ENCODE results near the gene NAE1. TPM values are rescaled to one million over a fixed set of nuclear protein-coding genes. Genes with fewer than 3 reads are reported as not detected.
"Not testable (repeated sequence)": the region's sequence is repeated elsewhere in the genome, so short reads cannot be mapped to it uniquely, and the experiment has no call there.

NAE1 gene
- polyA plus RNA-seq, 10 donors = 36.1 to 56.3 (median 44.6) TPM

DNA sequence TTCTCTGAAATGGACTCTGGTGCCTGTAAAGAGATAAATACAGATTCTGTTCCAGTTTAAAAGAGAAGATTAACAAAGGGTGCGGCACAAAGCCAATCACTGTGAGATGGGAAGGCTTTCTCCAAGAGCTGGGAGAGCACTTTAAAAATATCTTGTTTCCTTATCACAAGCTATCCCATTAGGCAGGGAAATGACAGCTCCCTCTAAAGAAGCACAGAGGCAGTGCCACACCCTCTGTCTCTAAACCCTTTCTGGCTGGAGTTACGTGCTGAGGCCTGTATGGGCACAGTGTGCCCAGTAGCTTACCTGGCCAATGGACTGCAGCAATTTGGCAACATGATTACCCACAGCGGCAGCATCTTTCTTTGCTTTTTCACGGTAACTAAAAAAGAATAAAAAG, 20.4 kb downstream of the NAE1 start:
- no peak for DNase-seq

DNA sequence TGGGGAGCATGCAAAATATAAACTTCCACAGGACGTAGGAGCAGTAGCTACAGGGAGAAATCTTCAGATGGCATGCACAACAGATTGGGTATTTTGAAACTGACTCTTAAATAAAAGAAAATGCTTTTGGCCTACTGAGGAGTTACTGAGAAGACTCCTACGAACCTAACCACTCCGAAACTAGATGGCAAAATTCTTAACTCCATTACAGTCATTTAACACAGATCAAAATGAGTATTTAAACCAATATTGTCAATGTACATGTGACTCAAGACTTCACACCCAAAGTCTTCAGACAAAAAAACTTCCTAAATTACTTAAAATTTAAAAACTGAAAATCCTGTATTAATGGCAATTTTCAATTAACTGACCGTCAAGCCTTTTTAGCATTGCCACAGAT, 21.0 kb downstream of the NAE1 start:
- DNase-seq = no peak

DNA sequence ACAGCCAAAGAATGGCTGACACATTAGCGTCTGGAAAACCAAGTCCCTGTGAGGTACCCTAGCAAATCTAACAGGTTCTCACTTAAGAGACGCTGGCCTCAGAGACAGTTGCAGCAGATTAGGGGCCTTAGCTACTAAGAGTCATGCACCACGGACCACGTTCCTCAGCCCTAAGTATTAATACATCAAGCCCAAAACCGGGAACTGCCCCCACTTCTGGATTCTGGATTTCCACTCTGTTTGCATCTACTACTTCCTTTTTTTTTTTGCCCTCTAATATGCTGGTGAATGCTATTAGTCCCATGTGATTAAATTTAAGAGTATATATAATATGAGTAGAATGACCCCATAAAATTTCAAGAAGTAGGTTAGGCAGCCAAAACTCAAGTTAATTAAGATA, 28.6 kb downstream of the NAE1 start:
- no peak for DNase-seq

DNA sequence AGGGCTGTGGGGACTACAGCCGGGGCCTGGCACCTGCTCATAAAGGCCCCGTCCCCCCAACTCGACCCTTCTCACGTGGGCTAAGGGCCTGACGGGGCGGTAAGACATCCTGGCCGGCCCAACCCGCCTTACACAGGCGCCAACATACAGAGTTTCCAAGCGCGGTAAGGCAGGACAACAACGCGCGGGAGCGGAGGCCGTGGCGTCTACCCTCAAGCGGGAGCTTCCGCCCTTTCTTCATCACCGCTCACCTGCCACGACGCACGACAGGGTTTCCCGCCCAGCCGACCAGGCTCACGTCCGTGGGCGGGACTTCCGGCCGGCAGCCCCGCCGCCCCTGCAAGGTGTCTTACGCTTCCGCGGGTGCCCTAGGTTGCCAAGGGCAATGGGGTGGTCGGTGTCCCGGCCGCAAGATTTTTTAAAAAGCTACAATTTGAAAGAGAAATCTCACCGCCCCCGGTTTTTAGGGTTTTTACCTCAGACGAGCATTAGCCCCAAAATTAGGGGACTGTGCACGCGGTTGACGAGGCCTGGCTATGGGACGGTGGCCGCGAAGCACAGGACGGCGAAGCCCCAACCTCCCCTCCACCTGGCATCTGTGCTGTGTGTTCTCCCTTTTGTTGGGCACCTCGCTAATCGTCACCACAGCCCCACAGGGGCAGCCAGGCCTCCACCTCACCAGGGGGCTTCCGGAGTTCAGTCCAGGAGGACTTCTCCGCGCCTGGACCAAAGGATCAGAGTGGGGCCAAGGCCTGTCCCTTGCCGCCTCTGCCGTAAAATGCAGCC, 29.3 kb downstream of the NAE1 start, which contains the start of gene TERB1:
Gene TERB1 (minus strand): TSS at position 265 of the 786 bp plus-strand sequence. CDS start 4,786 bp downstream, outside the sequence.
- no peak for DNase-seq

DNA sequence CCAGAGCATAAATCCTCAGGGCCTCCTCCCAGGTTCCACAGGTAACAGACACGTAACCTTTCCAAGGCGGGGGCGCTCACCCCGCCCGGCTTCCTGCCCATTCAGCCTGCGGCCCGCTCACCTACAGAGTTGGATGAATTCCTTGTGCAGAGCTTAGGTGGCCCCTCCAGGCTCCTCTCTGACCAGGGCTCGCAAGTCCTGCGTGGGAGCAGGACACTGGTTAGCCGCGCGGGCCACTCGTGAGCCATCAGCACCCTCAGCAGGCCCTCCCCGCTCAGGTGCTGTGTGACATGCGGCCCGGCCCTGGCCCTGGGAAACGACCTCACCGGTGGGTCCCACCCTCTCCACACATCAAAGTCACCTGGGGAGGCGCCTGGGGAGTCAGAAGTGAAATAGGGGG, 29.9 kb downstream of the NAE1 start:
- no peak for DNase-seq

DNA sequence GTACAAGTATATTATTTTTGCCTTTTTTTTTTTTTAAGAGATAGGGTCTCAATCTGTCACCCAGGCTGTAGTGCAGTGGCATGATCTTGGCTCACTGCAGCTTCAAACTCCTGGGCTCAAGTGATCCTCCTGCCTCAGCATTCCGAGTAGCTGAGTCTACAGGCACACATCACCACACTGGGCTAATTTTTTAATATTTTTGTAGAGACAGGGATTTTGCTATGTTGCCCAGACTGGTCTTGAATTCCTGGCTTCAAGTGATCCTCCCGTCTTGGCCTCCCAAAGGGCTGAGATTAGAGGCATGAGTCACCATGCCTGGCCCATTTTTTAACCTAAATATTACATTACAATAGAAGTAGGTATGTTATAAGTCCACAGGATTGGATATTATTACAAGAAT, 32.6 kb downstream of the NAE1 start:
- DNase-seq = no peak

DNA sequence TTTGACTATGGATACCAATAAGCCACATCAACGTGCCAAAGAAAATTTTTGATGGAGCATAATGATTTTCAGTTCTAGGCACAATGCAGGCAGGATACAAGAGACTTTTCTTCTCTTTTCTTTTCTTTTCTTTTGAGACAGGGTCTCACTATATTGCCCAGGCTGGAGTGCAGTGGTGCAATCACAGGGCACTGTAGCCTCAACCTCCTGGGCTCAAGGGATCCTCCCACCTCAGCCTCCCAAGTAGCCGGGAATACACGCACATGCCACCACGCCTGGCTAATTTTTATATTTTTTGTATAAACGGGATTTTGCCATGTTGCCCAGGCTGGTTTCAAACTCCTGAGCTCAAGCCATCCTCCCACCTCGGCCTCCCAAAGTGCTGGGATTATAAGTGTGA, 36.8 kb downstream of the NAE1 start:
- DNase-seq = not testable (repeated sequence)

DNA sequence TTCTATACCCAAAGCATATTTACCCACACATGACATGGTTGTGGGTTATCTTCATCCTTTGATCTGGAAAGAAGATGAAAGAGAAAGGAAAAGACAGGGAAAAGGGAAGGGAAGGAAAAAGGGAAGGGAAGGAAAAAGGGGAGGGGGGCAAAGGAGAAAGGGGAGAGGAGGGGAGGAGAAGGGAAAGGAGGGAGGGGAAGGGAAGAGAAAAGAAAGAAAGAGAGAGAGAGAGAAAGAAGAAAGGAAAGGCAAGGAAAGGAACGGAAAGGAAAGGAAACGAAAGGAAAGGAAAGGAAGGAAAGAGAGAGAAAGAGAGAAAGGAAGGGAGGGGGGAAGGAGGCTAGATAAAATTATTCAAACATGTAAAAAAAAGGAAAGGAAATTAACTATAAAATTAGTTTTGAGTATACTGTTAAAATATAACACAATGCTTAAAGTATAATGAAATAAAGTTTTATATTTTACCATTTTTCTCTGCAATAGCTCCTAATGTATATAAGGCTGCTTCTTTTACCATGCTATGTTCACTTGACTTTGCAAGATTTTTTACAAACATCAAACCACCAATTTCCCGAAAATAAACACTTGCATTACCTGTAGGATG, 40.5 kb downstream of the NAE1 start:
- DNase-seq = no peak

DNA sequence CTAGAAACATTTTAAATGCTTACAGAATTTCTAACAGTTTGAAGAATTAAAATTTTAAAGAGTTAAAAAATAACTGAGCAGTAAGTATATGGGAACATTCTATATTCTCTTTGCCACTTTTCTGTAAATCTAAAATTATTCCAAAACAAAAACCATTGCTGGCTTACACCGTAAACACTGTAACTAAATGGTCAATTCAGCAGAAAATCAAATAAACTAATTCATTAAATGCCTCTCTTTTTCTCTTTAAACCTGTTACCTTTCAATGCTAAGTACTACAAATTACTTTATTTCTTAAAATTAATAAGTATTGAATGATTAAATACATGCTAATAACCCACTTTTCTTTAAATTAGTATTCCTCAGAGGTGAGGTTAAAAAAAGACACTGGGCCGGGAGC, 43.3 kb downstream of the NAE1 start:
- no peak for DNase-seq

DNA sequence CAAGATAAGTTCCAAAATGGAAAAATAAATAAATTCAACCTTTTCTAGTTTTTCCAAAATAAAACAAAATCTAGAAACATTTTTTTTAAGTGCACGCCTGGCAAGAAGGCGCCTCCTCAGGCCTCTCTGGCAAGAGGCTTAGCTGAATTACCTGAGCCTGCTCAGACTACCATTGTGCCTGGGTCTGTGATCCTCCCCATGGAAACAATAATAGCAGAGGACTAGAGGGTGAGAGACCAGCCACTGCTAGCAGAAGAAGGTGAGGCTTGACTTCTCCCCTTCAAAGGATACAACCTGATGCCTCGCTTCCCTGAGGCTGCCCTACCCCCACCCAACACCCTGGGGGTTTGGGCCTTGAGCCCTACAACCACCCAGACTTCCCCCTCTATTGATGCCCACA, 44.2 kb downstream of the NAE1 start:
- no peak for DNase-seq

DNA sequence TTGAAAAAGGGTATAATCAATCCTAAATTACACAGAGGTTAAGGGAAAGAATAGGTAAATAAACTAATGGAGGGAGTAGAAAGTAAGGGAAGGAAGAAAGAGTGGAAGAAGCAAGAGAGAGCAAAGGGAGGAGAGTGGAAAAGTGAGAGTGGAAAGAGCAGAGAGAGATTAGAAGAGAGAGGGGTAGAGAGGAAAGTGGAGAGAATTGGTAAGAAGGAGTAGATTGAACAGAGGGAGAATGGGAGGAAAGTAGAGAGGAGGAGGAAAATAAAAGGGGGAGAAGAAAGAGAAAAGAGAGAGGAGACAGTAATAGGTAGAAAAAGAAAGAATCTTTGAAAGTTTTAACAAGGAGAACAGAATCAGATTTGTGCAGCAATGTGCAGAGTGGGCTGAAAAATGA, 54.3 kb downstream of the NAE1 start:
- no peak for DNase-seq

DNA sequence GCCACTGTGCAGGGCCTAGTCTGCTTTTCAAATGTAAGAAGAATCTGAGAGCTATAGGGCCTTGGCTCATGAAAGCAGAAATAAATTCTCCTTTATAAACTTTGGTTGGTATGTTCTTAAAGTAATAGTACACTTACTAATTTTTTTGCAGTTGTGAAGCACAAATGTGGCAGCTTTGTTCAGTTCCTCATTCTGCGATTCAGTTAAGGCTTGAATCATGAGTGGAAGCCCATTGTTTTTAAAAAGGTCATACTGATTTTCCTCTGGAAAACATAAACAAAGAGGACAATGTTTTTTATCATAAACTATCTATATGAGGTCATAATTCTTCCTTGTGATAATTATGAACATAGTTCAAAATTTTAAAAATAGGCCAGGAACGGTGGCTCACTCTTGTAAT, 55.8 kb downstream of the NAE1 start:
- no peak for DNase-seq

DNA sequence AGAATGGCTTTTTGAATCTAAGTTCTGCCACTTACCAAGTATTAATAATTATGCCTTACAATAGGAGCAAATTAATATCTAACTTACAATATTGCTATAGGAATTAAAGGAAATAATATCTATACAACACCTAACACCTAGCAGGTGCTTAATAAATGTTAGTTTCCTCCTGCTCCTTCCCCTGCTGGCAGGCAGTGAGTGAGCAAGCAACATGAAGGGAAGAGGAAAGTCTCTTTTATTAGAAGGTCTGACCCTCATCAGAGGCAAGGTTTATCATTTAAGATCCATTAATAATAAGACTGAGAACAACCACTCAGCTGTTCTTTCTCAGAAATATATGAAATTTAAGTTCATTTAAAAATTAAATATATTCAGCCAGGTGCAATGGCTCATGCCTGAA, 72.7 kb downstream of the NAE1 start:
- no peak for DNase-seq

DNA sequence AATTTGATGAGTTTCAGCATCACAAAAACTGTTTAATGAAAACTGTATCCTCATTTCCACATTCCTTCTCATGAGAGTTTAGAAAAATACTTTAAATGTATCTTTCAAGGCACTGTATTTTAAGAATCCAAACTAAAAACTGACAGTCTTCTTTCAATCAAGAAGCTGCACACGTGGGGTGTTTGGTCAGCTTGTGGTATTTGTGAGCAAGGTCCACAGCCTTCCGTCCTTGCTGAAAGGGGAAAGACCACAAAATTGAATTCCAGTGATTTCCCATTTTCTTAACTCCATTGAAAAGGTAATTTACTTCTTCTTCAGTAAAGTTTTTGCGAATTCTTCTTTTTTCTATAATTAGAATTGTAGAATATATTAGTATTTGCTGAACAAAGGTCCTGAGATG, 76.0 kb downstream of the NAE1 start:
- DNase-seq = no peak

DNA sequence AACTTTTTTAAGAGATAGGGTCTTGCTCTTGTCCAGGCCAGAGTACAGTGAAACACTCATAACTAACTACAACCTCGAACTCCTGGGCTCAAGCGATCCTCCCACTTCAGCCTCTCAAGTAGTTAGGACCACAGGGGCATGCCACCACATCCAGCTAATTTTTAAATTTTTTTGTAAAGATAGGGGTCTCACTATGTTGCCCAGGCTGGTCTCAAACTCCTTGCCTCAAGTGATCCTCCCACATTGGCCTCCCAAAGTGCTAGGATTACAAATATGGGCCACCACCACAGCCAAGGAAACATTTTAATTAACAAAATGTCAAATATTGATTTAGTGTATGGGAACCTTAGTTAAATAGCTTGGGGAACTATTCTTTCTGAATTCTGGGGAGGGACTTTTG, 76.6 kb downstream of the NAE1 start:
- no peak for DNase-seq

DNA sequence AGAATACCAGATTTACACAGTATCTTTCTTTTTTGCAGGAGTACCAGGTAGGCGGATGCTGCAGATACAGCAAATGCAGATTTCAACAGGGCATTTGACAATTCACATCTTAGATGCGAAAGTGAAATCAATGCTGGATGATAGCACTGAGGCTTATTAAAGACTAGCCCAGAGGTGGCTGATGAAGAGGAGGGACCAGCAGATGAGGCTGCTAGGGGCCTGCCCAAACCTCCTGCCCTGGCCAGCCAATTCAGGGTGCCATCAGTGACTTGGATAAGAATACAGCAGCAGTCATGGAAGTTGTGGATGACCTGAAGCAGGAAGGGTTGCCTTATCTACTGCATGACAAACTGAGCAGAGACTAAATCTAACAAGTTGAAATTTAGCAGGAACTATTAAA, 77.8 kb downstream of the NAE1 start:
- DNase-seq = no peak

Other genes with a start within 250 kb of the NAE1 start
- gene CMTM3, start 226.3 kb downstream of the NAE1 start, polyA plus RNA-seq (ENCODE audit: insufficient read length in 10 of 10) = 10 to 100 TPM; 48.9 to 73.7 (median 62.4) TPM
- 10 to 100 TPM in 6 of 10 donors, 1 to 10 TPM in 4; 8.5 to 15.5 (median 10.8) TPM for gene CMTM4, start 134.2 kb downstream of the NAE1 start, polyA plus RNA-seq (ENCODE audit: insufficient read length in 10 of 10)
- 100 to 1,000 TPM in 3 of 10 donors, 10 to 100 TPM in 7; 68.8 to 117 (median 89.5) TPM for gene DYNC1LI2, start 79.4 kb downstream of the NAE1 start, polyA plus RNA-seq (ENCODE audit: insufficient read length in 10 of 10)
- gene TERB1, start 29.4 kb downstream of the NAE1 start, polyA plus RNA-seq (ENCODE audit: insufficient read length in 10 of 10) = under 1 TPM in 2 of 10 donors, not detected in 8; 0.13 to 0.41 TPM
- gene CA7, start 13.4 kb upstream of the NAE1 start, polyA plus RNA-seq (ENCODE audit: insufficient read length in 10 of 10) = not detected
- 1 to 10 TPM; 2.1 to 3.8 (median 2.9) TPM for gene PDP2, start 49.5 kb upstream of the NAE1 start, polyA plus RNA-seq (ENCODE audit: insufficient read length in 10 of 10)
- under 1 TPM in 5 of 10 donors, not detected in 5; 0.07 to 0.31 (median 0.13) TPM for gene CDH16, start 87.9 kb upstream of the NAE1 start, polyA plus RNA-seq (ENCODE audit: insufficient read length in 10 of 10)
- gene RRAD, start 94.6 kb upstream of the NAE1 start, polyA plus RNA-seq (ENCODE audit: insufficient read length in 10 of 10) = 10 to 100 TPM in 1 of 10 donors, 1 to 10 TPM in 9; 2.6 to 13.1 (median 4.7) TPM
- 10 to 100 TPM; 71.1 to 99.3 (median 82.0) TPM for gene CIAO2B, start 103.4 kb upstream of the NAE1 start, polyA plus RNA-seq (ENCODE audit: insufficient read length in 10 of 10)
- gene CES2, start 104.5 kb upstream of the NAE1 start, polyA plus RNA-seq (ENCODE audit: insufficient read length in 10 of 10) = 10 to 100 TPM; 22.3 to 28.6 (median 26.0) TPM
- under 1 TPM; 0.13 to 0.42 (median 0.30) TPM for gene CES3, start 130.3 kb upstream of the NAE1 start, polyA plus RNA-seq (ENCODE audit: insufficient read length in 10 of 10)
- 1 to 10 TPM; 1.5 to 7.0 (median 2.9) TPM for gene CES4A, start 157.6 kb upstream of the NAE1 start, polyA plus RNA-seq (ENCODE audit: insufficient read length in 10 of 10)
- gene CBFB, start 198.2 kb upstream of the NAE1 start, polyA plus RNA-seq (ENCODE audit: insufficient read length in 10 of 10) = 10 to 100 TPM; 36.8 to 59.8 (median 40.7) TPM

Data from muscle of back (tissue), 11 donors.